Astrocyte (in vitro differentiated cells and primary cell): ENCODE measurements around the gene SEC14L3. TPM values are rescaled to one million over a fixed set of nuclear protein-coding genes. Genes with fewer than 3 reads are reported as not detected.

Experiments
- DNase-seq: peaks from one replicate; pipeline ENCODE4 v3.0.0-alpha.2; 2010; ENCODE audit warnings: low read depth
- FAIRE-seq: peaks from 2 replicates; lab custom pipeline; 2011; peaks lifted over from hg19 to GRCh38; lab: Jason Lieb, UNC
- H2AFZ ChIP-seq: 2 replicates; pipeline ENCODE4 v1.6.0; 2012; ENCODE audit warnings: low read depth, low read length, inconsistent platforms
- H3K27ac ChIP-seq: 2 replicates; pipeline ENCODE4 v1.5.1; 2011; ENCODE audit warnings: low read depth, low read length, inconsistent platforms
- H3K27me3 ChIP-seq: 2 replicates; pipeline ENCODE4 v1.6.0; 2011; ENCODE audit warnings: low read length, inconsistent platforms; ENCODE audit not compliant: insufficient read depth
- H3K36me3 ChIP-seq: 2 replicates; pipeline ENCODE4 v1.5.1; 2011; ENCODE audit warnings: low read length, inconsistent platforms; ENCODE audit not compliant: insufficient read depth
- H3K4me1 ChIP-seq: 2 replicates; pipeline ENCODE4 v1.5.1; 2011; ENCODE audit warnings: low read length, inconsistent platforms; ENCODE audit not compliant: insufficient read depth
- H3K4me2 ChIP-seq: 2 replicates; pipeline ENCODE4 v1.6.0; 2012; ENCODE audit warnings: low read length, inconsistent platforms
- H3K4me3 ChIP-seq: 2 replicates; pipeline ENCODE4 v1.5.1; 2011; ENCODE audit warnings: low read depth, mild to moderate bottlenecking, low read length, inconsistent platforms; ENCODE audit not compliant: insufficient read depth
- H3K79me2 ChIP-seq: 2 replicates; pipeline ENCODE4 v1.6.0; 2012; ENCODE audit warnings: mild to moderate bottlenecking, low read length, inconsistent platforms; ENCODE audit not compliant: insufficient read depth
- H3K9ac ChIP-seq: 2 replicates; pipeline ENCODE4 v1.6.0; 2012; ENCODE audit warnings: mild to moderate bottlenecking, low read length, inconsistent platforms
- H3K9me3 ChIP-seq: 2 replicates; pipeline ENCODE4 v1.5.1; 2012; ENCODE audit warnings: low read depth, mild to moderate bottlenecking, low read length, inconsistent platforms; ENCODE audit not compliant: insufficient read depth
- H4K20me1 ChIP-seq: 2 replicates; pipeline ENCODE4 v1.6.0; 2012; ENCODE audit warnings: low read length, inconsistent platforms; ENCODE audit not compliant: insufficient read depth
- H3K27ac Mint-ChIP-seq: one replicate; pipeline ENCODE4 v1.8.0; 2021; ENCODE audit warnings: mild to moderate bottlenecking, mixed read lengths; ENCODE audit not compliant: unreplicated experiment
- H3K27me3 Mint-ChIP-seq: one replicate; pipeline ENCODE4 v1.8.0; 2021; ENCODE audit warnings: low read depth, mixed read lengths; ENCODE audit not compliant: unreplicated experiment
- H3K36me3 Mint-ChIP-seq: one replicate; pipeline ENCODE4 v1.8.0; 2021; ENCODE audit warnings: low read depth, mixed read lengths; ENCODE audit not compliant: unreplicated experiment
- H3K4me1 Mint-ChIP-seq: one replicate; pipeline ENCODE4 v1.8.0; 2021; ENCODE audit warnings: low read depth, mixed read lengths; ENCODE audit not compliant: unreplicated experiment
- H3K4me3 Mint-ChIP-seq: one replicate; pipeline ENCODE4 v1.8.0; 2021; ENCODE audit warnings: mild to moderate bottlenecking, moderate library complexity, mixed read lengths; ENCODE audit not compliant: unreplicated experiment
- H3K9me3 Mint-ChIP-seq: one replicate; pipeline ENCODE4 v1.8.0; 2021; ENCODE audit warnings: mild to moderate bottlenecking, mixed read lengths; ENCODE audit not compliant: unreplicated experiment
- CTCF ChIP-seq: IDR thresholded peaks from 2 replicates; pipeline ENCODE4 v1.5.1; 2011; ENCODE audit warnings: low read depth, mild to moderate bottlenecking, inconsistent platforms, low read length, moderate library complexity; ENCODE audit not compliant: insufficient read depth
- EZH2 ChIP-seq: IDR thresholded peaks from 2 replicates; pipeline ENCODE4 v1.6.1; 2012; ENCODE audit warnings: mild to moderate bottlenecking, low read length, inconsistent platforms; ENCODE audit not compliant: insufficient read depth
- total RNA-seq: library from RNA; stranded (reverse); gene quantifications from 2 replicates; pipeline ENCODE4 v1.2.1, GENCODE V29; 2021

Gene SEC14L3
- total RNA-seq, 1 donor from 2014 or later: not detected

- no peak overlapping the region for H3K4me3 ChIP-seq
Observed at GRCh38 chr22:30432520-30432919, 39.3 kb downstream of the SEC14L3 start.

GRCh38 chr22:30432096-30432495 is 39.7 kb downstream of the SEC14L3 start:
- Histone ChIP-seq H2AFZ (no peak overlapping the region), H3K27me3 (no peaks in the 10 kb centered on the region), H3K79me2 (no peaks in the 10 kb centered on the region), H3K36me3 (no peaks in the 10 kb centered on the region), H3K4me1 (peaks cover 4% of the 10 kb centered on the region), H3K4me3 (no peak overlapping the region), H3K9me3 (no peaks in the 10 kb centered on the region), H3K27ac (no peak overlapping the region), H4K20me1 (no peaks in the 10 kb centered on the region), H3K9ac (no peak overlapping the region), H3K4me2 (no peak overlapping the region)
- Mint-ChIP-seq H3K4me1 (no peaks in the 10 kb centered on the region), H3K9me3 (no peaks in the 10 kb centered on the region), H3K36me3 (peaks cover 5% of the 10 kb centered on the region), H3K27ac (no peak overlapping the region), H3K27me3 (no peaks in the 10 kb centered on the region), H3K4me3 (no peak overlapping the region)
- FAIRE-seq (no peak), DNase-seq (no peak)
- TF ChIP-seq CTCF: no peak
- TF ChIP-seq EZH2: no peak

More at GRCh38 chr22:30432520-30432919, 39.3 kb downstream of the SEC14L3 start:
- no peak overlapping the region for H3K9ac ChIP-seq
- H3K27ac Mint-ChIP-seq: no peak overlapping the region
- H3K4me1 Mint-ChIP-seq: no peaks in the 10 kb centered on the region
- H3K27me3 ChIP-seq: no peaks in the 10 kb centered on the region
- no peak for TF ChIP-seq EZH2
- no peak for TF ChIP-seq CTCF
- H3K9me3 ChIP-seq: no peaks in the 10 kb centered on the region
- no peaks in the 10 kb centered on the region for H3K27me3 Mint-ChIP-seq
- no peak overlapping the region for H3K4me3 Mint-ChIP-seq
- DNase-seq (no peak), FAIRE-seq (no peak)
- peaks cover 4% of the 10 kb centered on the region for H3K4me1 ChIP-seq
- no peak overlapping the region for H3K4me2 ChIP-seq
- H2AFZ ChIP-seq: no peak overlapping the region
- no peaks in the 10 kb centered on the region for H3K9me3 Mint-ChIP-seq
- no peaks in the 10 kb centered on the region for H3K79me2 ChIP-seq
- peaks cover 4% of the 10 kb centered on the region for H3K36me3 Mint-ChIP-seq
- H4K20me1 ChIP-seq: no peaks in the 10 kb centered on the region
- no peaks in the 10 kb centered on the region for H3K36me3 ChIP-seq
- H3K27ac ChIP-seq: no peak overlapping the region

- Histone ChIP-seq H3K4me2 (no peak overlapping the region), H2AFZ (no peak overlapping the region), H3K9me3 (no peaks in the 10 kb centered on the region), H4K20me1 (no peaks in the 10 kb centered on the region), H3K4me1 (peaks cover 12% of the 10 kb centered on the region), H3K9ac (no peak overlapping the region), H3K36me3 (no peaks in the 10 kb centered on the region), H3K4me3 (no peak overlapping the region), H3K27ac (no peak overlapping the region), H3K79me2 (no peaks in the 10 kb centered on the region), H3K27me3 (no peaks in the 10 kb centered on the region)
- no peak overlapping the region for H3K4me3 Mint-ChIP-seq
- peaks cover 5% of the 10 kb centered on the region for H3K36me3 Mint-ChIP-seq
- FAIRE-seq (no peak), DNase-seq (no peak)
- no peaks in the 10 kb centered on the region for H3K27me3 Mint-ChIP-seq
- TF ChIP-seq CTCF (no peak), EZH2 (no peak)
- no peaks in the 10 kb centered on the region for H3K4me1 Mint-ChIP-seq
- H3K9me3 Mint-ChIP-seq: no peaks in the 10 kb centered on the region
- H3K27ac Mint-ChIP-seq: no peak overlapping the region
Observed at GRCh38 chr22:30430933-30431332, 40.9 kb downstream of the SEC14L3 start.
